Vagina (tissue), 2 donors: ENCODE results near the gene SWAP70. TPM values are rescaled to one million over a fixed set of nuclear protein-coding genes. Genes with fewer than 3 reads are reported as not detected.

Experiments
- DNase-seq, 2 donors: peaks; one replicate each; pipeline ENCODE4 v3.0.0-alpha.2; 2017; ENCODE audit errors: extremely low spot score in 2 of 2
- H3K27ac ChIP-seq: fragments of 200-600 bp; sonication (generic); one replicate; pipeline ENCODE4 v1.5.1; 2019
- H3K27me3 ChIP-seq: fragments of 200-600 bp; sonication (generic); one replicate; pipeline ENCODE4 v1.5.1; 2019
- H3K36me3 ChIP-seq, 2 donors: fragments of 200-600 bp; sonication (generic); one replicate each; pipeline ENCODE4 v1.5.1; 2017 to 2019
- H3K4me1 ChIP-seq: fragments of 200-600 bp; sonication (generic); one replicate; pipeline ENCODE4 v1.5.1; 2019
- H3K4me3 ChIP-seq, 2 donors: fragments of 200-600 bp; sonication (generic); 1 replicate in 1 of 2; 2 replicates in 1 of 2; pipeline ENCODE4 v1.5.1; 2016 to 2019
- H3K9me3 ChIP-seq: fragments of 200-600 bp; sonication (generic); one replicate; pipeline ENCODE4 v1.5.1; 2019
- POLR2A ChIP-seq, 2 donors: fragments of 450-650 bp; IDR thresholded peaks; one replicate each; pipeline ENCODE4 v1.6.1; 2017; ENCODE audit warnings: antibody characterized with exemption in 2 of 2, mild to moderate bottlenecking in 2 of 2, moderate library complexity in 2 of 2
- POLR2AphosphoS5 ChIP-seq, 2 donors: sonication (generic); formaldehyde crosslinking; IDR thresholded peaks; one replicate each; pipeline ENCODE4 v1.9.0; 2017; ENCODE audit warnings: antibody characterized with exemption in 2 of 2, mild to moderate bottlenecking in 2 of 2, low read depth in 1 of 2; ENCODE audit not compliant: insufficient read depth in 1 of 2
- intact Hi-C: fragments of 100-400 bp; cut with DNase I; formaldehyde crosslinking; loops from one replicate; pipeline ENCODE4 v1.15.1; 2023
- total RNA-seq: library from RNA; depleted of rRNA; stranded (reverse); fragments of >200 nt; gene quantifications from one replicate; pipeline ENCODE4 v1.2.3, GENCODE V29; 2016
- TF ChIP-seq, protein P1 (sequence below), 3 experiments: fragments of 450-650 bp in 2 of 3; fragments of 200-600 bp in 1 of 3; sonication (generic) in 1 of 3; IDR thresholded peaks; one replicate each; pipeline ENCODE4 v1.5.1; 2017 to 2019; ENCODE audit warnings: antibody characterized with exemption in 3 of 3, mild to moderate bottlenecking in 2 of 3, moderate library complexity in 2 of 3

SWAP70 gene
- total RNA-seq, 1 donor from 2014 or later = 32.2 TPM

DNA sequence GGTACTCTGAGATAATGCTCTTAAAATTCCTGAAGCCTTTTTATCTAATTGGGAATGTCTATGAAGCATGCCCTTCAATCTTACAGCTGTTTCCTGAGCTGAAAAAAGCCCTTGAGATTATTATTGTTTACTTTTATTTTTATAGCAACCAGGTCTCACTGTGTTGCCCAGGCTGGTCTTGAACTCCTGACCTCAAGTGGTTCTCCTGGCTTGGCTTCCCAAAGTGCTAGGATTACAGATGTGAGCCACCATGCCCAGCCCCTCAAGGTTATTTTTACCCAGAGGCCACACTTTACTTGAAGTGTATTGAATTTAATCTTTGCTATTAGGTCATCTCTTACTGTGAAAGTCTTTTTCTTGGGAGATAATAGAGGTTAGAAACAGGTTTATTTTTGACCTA is 7.0 kb upstream of the SWAP70 start:
- TF ChIP-seq, protein P1, sequence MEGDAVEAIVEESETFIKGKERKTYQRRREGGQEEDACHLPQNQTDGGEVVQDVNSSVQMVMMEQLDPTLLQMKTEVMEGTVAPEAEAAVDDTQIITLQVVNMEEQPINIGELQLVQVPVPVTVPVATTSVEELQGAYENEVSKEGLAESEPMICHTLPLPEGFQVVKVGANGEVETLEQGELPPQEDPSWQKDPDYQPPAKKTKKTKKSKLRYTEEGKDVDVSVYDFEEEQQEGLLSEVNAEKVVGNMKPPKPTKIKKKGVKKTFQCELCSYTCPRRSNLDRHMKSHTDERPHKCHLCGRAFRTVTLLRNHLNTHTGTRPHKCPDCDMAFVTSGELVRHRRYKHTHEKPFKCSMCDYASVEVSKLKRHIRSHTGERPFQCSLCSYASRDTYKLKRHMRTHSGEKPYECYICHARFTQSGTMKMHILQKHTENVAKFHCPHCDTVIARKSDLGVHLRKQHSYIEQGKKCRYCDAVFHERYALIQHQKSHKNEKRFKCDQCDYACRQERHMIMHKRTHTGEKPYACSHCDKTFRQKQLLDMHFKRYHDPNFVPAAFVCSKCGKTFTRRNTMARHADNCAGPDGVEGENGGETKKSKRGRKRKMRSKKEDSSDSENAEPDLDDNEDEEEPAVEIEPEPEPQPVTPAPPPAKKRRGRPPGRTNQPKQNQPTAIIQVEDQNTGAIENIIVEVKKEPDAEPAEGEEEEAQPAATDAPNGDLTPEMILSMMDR (IDR thresholded peaks at IDR 0.05) = no peak
- TF ChIP-seq POLR2A (IDR thresholded peaks at IDR 0.05) (no peak), POLR2AphosphoS5 (IDR thresholded peaks at IDR 0.05; ENCODE audit: insufficient read depth in 1 of 2, low read depth in 1 of 2) (no peak)
- no peak overlapping the region for H3K4me3 ChIP-seq
- intact Hi-C loops = no loop called here
- H3K4me1 ChIP-seq = no peaks in the 10 kb centered on the region
- no peak overlapping the region for H3K27ac ChIP-seq
- H3K9me3 ChIP-seq = no peaks in the 10 kb centered on the region
- no peaks in the 10 kb centered on the region for H3K27me3 ChIP-seq
- DNase-seq = no peak
- no peaks in the 10 kb centered on the region for H3K36me3 ChIP-seq

DNA sequence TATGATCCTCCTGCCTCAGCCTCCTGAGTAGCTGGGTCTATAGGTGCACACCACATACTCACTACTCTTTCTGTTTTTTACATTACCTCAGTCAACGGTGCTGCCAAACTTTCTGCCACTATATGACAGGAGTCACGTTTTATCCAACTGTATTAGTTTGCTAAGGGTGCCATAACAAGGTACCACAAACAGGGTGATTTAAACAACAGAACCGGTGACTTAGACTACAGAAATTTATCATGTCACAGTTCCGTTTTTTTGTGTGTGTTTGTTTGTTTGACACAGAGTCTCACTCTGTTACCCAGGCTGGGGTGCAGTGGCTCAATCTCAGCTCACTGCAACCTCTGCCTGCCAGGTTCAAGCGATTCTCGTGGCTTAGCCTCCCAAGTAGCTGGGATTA is 6.3 kb upstream of the SWAP70 start:
- no peaks in the 10 kb centered on the region for H3K36me3 ChIP-seq
- no peak for TF ChIP-seq POLR2A (IDR thresholded peaks at IDR 0.05)
- TF ChIP-seq, protein P1 (IDR thresholded peaks at IDR 0.05) = no peak
- TF ChIP-seq POLR2AphosphoS5 (IDR thresholded peaks at IDR 0.05; ENCODE audit: insufficient read depth in 1 of 2, low read depth in 1 of 2) = no peak
- H3K9me3 ChIP-seq = no peaks in the 10 kb centered on the region
- intact Hi-C loops = no loop called here
- H3K4me3 ChIP-seq = no peak overlapping the region
- H3K27ac ChIP-seq = no peak overlapping the region
- no peak for DNase-seq
- H3K27me3 ChIP-seq = no peaks in the 10 kb centered on the region
- no peaks in the 10 kb centered on the region for H3K4me1 ChIP-seq

DNA sequence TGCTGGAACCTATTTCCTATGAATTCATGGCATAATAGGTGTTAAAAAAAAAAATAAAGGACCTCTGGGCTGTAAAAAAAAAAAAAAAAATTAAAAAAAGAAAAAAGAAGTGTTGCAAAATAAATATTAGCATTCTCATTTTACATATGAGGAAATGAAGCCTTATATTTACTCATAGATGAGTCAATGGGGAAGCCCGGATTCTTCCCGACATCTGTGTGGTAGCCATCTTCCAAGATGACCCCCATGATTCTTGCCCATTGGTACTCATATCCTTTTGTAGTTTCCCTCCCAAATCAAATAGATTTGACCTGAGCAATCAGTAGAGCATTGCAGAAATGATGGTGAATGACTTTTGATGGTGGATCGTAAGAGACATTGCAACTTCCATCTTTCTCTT is 3.0 kb upstream of the SWAP70 start:
- Histone ChIP-seq H3K9me3 (no peaks in the 10 kb centered on the region), H3K36me3 (peaks cover 0 to 4% of the 10 kb centered on the region in 2 donors), H3K27ac (no peak overlapping the region), H3K4me1 (peaks cover 6% of the 10 kb centered on the region), H3K4me3 (no peak overlapping the region), H3K27me3 (no peaks in the 10 kb centered on the region)
- intact Hi-C loops = no loop called here
- no peak for DNase-seq
- TF ChIP-seq POLR2A (IDR thresholded peaks at IDR 0.05) = no peak
- TF ChIP-seq, protein P1 (IDR thresholded peaks at IDR 0.05) = no peak
- no peak for TF ChIP-seq POLR2AphosphoS5 (IDR thresholded peaks at IDR 0.05; ENCODE audit: insufficient read depth in 1 of 2, low read depth in 1 of 2)

DNA sequence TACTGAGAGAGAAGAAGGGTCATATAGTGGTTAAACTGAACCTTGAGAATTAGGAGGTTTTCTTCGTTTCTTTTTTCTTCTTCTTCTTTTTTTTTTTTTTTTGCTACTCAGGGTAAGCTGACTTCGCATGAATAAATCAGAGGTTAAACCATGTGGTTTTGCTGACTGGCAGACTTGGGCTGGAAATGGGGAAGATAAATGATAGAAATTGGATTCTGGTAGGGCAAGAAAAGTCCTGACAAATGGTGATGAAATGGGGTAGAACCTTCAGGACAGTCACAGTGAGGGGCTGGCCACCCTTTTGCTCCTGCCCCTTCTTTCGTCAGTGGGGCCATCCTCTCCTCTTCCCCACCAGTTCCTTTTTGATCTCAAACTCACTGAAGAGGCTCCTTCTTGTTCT is 1.6 kb upstream of the SWAP70 start:
- no peaks in the 10 kb centered on the region for H3K27me3 ChIP-seq
- no peaks in the 10 kb centered on the region for H3K9me3 ChIP-seq
- peaks cover 0 to 4% of the 10 kb centered on the region in 2 donors for H3K36me3 ChIP-seq
- H3K4me1 ChIP-seq = peaks cover 6% of the 10 kb centered on the region
- TF ChIP-seq, protein P1 (IDR thresholded peaks at IDR 0.05) = no peak
- intact Hi-C loops = no loop called here
- no peak overlapping the region for H3K4me3 ChIP-seq
- no peak for DNase-seq
- no peak overlapping the region for H3K27ac ChIP-seq

DNA sequence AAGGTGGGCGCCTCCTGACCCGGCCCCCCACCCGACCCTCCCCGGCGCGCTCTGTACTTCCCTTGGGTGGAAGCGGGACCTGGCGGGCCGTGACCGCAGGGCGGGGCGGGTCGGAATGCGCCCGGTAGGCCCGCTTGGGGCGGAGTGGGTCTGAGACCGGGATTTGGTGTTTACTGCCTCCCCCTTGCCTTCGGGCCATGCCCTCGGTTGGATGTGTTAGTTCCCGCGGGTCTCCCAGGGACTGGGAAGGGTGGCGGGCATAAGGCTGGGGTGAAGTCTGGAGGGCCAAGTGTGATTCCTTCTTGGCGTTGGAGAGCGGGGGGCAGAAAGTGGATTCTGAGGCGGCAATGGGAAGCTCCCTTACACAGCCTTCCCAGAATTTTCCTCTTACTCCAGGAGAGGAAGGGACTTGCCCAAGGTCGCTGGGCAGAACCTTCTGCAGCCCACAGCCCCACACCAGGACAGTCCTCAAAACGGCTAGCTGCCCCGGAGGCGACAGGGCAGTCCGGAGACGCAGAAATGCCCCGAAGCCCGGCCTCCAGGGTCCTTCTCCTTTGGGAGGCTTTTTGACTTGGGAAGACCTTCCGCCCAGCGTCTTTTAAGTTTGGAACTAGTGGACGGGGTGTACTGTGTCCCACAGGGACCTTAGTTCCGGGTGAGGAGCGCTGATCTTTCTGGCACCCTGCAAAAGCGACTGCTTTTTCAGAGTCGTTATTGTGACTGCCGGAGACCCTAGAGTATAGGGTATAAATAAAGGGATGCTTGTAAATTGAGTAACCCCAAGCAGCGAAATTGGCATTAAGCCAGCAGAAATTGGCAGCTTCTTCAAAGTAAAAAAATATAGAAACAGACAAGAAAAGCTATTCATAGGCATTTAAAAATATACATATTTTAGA is 647 bp downstream of the SWAP70 start:
- Histone ChIP-seq H3K4me3 (peak overlapping the region; percentile 90 to 99), H3K36me3 (peaks cover 0 to 4% of the 10 kb centered on the region in 2 donors), H3K9me3 (no peaks in the 10 kb centered on the region), H3K27me3 (no peaks in the 10 kb centered on the region), H3K4me1 (peaks cover 20% of the 10 kb centered on the region), H3K27ac (peak overlapping the region; percentile 97)
- TF ChIP-seq POLR2AphosphoS5 (IDR thresholded peaks at IDR 0.05; ENCODE audit: insufficient read depth in 1 of 2, low read depth in 1 of 2) = peak in 1 of 2 donors; percentile 23
- TF ChIP-seq, protein P1 (IDR thresholded peaks at IDR 0.05) = no peak
- DNase-seq = peak in 1 of 2 donors; percentile 89
- intact Hi-C loops = no loop called here
